GM23248 (cell line): ENCODE data around the gene GIT1. TPM values are rescaled to one million over a fixed set of nuclear protein-coding genes. Genes with fewer than 3 reads are reported as not detected.

ENCODE experiments used
- DNase-seq: peaks from one replicate; pipeline ENCODE4 v3.0.0-alpha.2; 2015
- H2AFZ ChIP-seq: fragments of 200-600 bp; sonication (generic); 2 replicates; pipeline ENCODE4 v1.6.1; 2016; ENCODE audit warnings: antibody characterized with exemption
- H3F3A ChIP-seq: fragments of 200-600 bp; sonication (generic); 2 replicates; pipeline ENCODE4 v1.6.1; 2016; ENCODE audit warnings: mild to moderate bottlenecking, antibody characterized with exemption, mixed run types; ENCODE audit not compliant: insufficient read depth
- H3K27ac ChIP-seq: fragments of 200-600 bp; sonication (generic); 2 replicates; pipeline ENCODE4 v1.5.1; 2016; ENCODE audit warnings: mild to moderate bottlenecking
- H3K27me3 ChIP-seq: fragments of 200-600 bp; sonication (generic); replicated peaks from 2 replicates; pipeline ENCODE4 v1.6.1; 2016; ENCODE audit warnings: mild to moderate bottlenecking; ENCODE audit not compliant: insufficient read depth
- H3K36me3 ChIP-seq: fragments of 200-600 bp; sonication (generic); 2 replicates; pipeline ENCODE4 v1.6.1; 2016; ENCODE audit warnings: low read depth, mild to moderate bottlenecking
- H3K4me1 ChIP-seq: fragments of 200-600 bp; sonication (generic); 2 replicates; pipeline ENCODE4 v1.6.1; 2016; ENCODE audit warnings: mild to moderate bottlenecking; ENCODE audit not compliant: insufficient read depth
- H3K4me2 ChIP-seq: fragments of 200-600 bp; sonication (generic); one replicate; pipeline ENCODE4 v1.6.1; 2016; ENCODE audit warnings: mild to moderate bottlenecking; ENCODE audit not compliant: unreplicated experiment
- H3K4me3 ChIP-seq: fragments of 200-600 bp; sonication (generic); 2 replicates; pipeline ENCODE4 v1.5.1; 2016; ENCODE audit warnings: mild to moderate bottlenecking
- H3K79me2 ChIP-seq: fragments of 200-600 bp; sonication (generic); 2 replicates; pipeline ENCODE4 v1.6.1; 2016; ENCODE audit warnings: mild to moderate bottlenecking; ENCODE audit not compliant: insufficient read depth
- H3K9ac ChIP-seq: fragments of 200-600 bp; sonication (generic); 2 replicates; pipeline ENCODE4 v1.6.1; 2016; ENCODE audit warnings: mild to moderate bottlenecking
- H3K9me2 ChIP-seq: fragments of 200-600 bp; sonication (generic); 2 replicates; pipeline ENCODE4 v1.6.1; 2016; ENCODE audit warnings: mixed run types, mild to moderate bottlenecking, moderate library complexity; ENCODE audit not compliant: insufficient read depth
- H3K9me3 ChIP-seq: fragments of 200-600 bp; sonication (generic); one replicate; pipeline ENCODE4 v1.6.1; 2017; ENCODE audit warnings: low read depth
- H4K20me1 ChIP-seq: fragments of 200-600 bp; sonication (generic); 2 replicates; pipeline ENCODE4 v1.6.0; 2016; ENCODE audit not compliant: insufficient read depth
- EZH2 ChIP-seq: fragments of 200-600 bp; sonication (generic); IDR thresholded peaks from 2 replicates; pipeline ENCODE4 v1.6.1; 2018; ENCODE audit warnings: antibody characterized with exemption, mild to moderate bottlenecking; ENCODE audit not compliant: insufficient read depth, poor library complexity, severe bottlenecking
- EZH2phosphoT487 ChIP-seq: fragments of 200-600 bp; sonication (generic); IDR thresholded peaks from 2 replicates; pipeline ENCODE4 v1.6.1; 2018; ENCODE audit warnings: antibody characterized with exemption, moderate library complexity, mild to moderate bottlenecking, low read depth; ENCODE audit not compliant: insufficient read depth
- WGBS, 2 experiments: methylation state at CpG; one replicate each; pipeline ENCODE4 v1.1.6; 2015 to 2017; ENCODE audit warnings: low lambda C conversion rate in 2 of 2, low coverage in 1 of 2; ENCODE audit errors: missing lambda C conversion rate in 2 of 2; 5-methylcytosine and 5-hydroxymethylcytosine counted together
- in situ Hi-C: fragments of 300-500 bp; cut with MboI; formaldehyde crosslinking; loops from 2 replicates; pipeline ENCODE4 v1.15.0; 2020
- polyA plus RNA-seq: library from polyadenylated mRNA; unstranded; fragments of >200 nt; fragmentation: Nextera tagmentation; extraction: Ambion mirVana; gene quantifications from 2 replicates; pipeline ENCODE4 v1.2.1, GENCODE V29; 2016
- total RNA-seq: library from RNA; depleted of rRNA; stranded (reverse); fragments of >200 nt; shearing (Covaris generic); gene quantifications from 2 replicates; pipeline ENCODE4 v1.2.3, GENCODE V29; 2014

Gene GIT1
- total and polyA plus RNA-seq, 2 experiments from 2014 or later, result 6.0 to 19.5 TPM

DNA sequence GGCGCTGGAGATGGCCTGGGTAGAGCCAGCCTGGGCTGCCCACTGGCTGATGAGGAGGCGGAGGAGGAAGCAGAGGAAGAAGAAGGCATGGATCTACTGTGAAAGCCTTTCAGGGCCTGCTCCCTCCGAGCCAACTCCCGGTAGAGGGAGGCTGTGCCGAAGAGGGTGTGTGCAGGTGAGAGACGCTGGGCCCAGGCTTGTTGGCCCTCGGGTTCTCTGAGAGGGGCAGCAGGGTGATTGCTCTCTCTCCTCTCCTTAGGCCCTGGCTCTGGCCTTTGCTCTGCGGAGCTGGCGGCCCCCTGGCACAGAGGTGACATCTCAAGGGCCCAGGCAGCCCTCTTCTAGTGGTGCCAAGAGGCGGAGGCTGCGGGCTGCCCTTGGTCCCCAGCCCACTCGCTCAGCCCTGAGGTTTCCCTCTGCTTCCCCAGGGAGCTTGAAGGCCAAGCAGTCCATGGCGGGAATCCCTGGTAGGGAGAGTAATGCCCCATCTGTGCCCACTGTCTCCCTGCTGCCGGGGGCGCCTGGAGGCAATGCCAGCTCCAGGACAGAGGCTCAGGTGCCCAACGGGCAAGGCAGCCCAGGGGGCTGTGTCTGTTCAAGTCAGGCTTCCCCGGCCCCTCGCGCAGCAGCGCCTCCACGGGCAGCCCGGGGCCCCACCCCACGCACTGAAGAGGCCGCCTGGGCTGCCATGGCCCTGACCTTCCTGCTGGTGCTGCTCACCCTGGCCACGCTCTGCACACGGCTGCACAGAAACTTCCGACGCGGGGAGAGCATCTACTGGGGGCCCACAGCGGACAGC, 17.4 kb downstream of the GIT1 start:
- H3K27ac ChIP-seq, result no peak overlapping the region
- WGBS, 2 experiments, result 51 to 69% methylated on average over 24 to 29 of the region's 30 CpGs
- H3K4me3 ChIP-seq, result peak overlapping the region; percentile 33
- H3K9ac ChIP-seq, result peak overlapping the region; percentile 51
- no peak for TF ChIP-seq EZH2phosphoT487
- no peak for TF ChIP-seq EZH2
- in situ Hi-C loops, result loop anchor here (25.0 kb wide), 1 partner anchor 110 kb away; no protein-coding TSS in a partner anchor
- H3K36me3 ChIP-seq, result peaks cover 5% of the 10 kb centered on the region; the same call in 1 of the 2 replicates
- no peaks in the 10 kb centered on the region for H3K27me3 ChIP-seq
- no peak overlapping the region for H3K4me2 ChIP-seq
- no peaks in the 10 kb centered on the region for H3K9me3 ChIP-seq
- no peaks in the 10 kb centered on the region for H3K9me2 ChIP-seq
- DNase-seq, result peak; percentile 56
- H4K20me1 ChIP-seq, result no peaks in the 10 kb centered on the region
- peaks cover 8% of the 10 kb centered on the region; the same call in 1 of the 2 replicates for H3K4me1 ChIP-seq
- H2AFZ ChIP-seq, result peak overlapping the region; percentile 17; the same call in 1 of the 2 replicates
- no peaks in the 10 kb centered on the region for H3K79me2 ChIP-seq
- peaks cover 5% of the 10 kb centered on the region; the same call in 1 of the 2 replicates for H3F3A ChIP-seq

DNA sequence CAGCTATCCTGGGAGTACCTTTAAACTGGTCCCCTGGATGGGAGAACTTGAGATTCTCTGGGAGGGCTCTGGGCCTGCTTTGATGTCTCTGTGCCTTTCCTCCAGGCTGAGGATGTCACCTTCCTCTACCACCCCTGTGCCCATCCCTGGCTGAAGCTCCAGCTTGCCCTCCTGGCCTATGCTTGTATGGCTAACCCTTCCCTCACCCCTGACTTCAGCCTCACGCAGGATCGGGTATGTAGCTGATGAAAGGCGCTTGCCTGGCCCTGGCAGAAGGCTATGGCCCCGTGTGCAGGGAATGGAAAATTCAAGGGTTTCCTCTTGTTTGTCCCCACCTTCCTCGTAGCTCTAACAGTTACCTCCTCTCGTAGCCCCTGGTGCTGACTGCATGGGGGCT, 18.0 kb downstream of the GIT1 start:
- Histone ChIP-seq H2AFZ (no peak overlapping the region), H3K9me3 (no peaks in the 10 kb centered on the region), H3F3A (peaks cover 5% of the 10 kb centered on the region; the same call in 1 of the 2 replicates), H3K4me1 (peaks cover 8% of the 10 kb centered on the region; the same call in 1 of the 2 replicates), H4K20me1 (no peaks in the 10 kb centered on the region), H3K27me3 (no peaks in the 10 kb centered on the region), H3K4me3 (no peak overlapping the region), H3K79me2 (no peaks in the 10 kb centered on the region), H3K9me2 (no peaks in the 10 kb centered on the region), H3K36me3 (peaks cover 5% of the 10 kb centered on the region; the same call in 1 of the 2 replicates), H3K27ac (no peak overlapping the region), H3K9ac (no peak overlapping the region), H3K4me2 (no peak overlapping the region)
- no peak for TF ChIP-seq EZH2phosphoT487
- no peak for TF ChIP-seq EZH2
- in situ Hi-C loops, result loop anchor here (25.0 kb wide), 1 partner anchor 109 kb away; no protein-coding TSS in a partner anchor
- WGBS, 2 experiments, result 94 to 95% methylated on average over 6 of the region's 6 CpGs
- DNase-seq, result no peak

DNA sequence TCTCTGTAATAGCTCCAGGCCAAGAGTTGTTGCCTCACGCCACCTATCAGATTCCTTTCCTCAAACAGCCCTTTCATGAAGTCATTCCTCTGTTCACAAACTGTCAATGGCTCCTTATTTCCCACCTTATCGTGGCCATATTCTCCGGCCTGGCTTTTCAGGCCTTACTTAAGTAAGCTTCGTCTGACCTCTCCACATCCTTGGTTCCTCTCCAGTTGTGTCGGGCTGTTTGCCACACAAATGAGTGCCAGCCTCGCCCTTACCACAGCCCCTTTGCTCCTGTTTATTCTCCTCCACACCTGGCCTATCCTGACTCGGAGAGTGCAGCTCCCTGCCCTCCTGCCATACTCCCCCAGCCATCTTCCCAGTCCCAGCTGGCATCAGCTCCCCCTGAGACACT, 18.9 kb downstream of the GIT1 start:
- WGBS, 2 experiments, result 86 to 87% methylated on average over 7 of the region's 7 CpGs
- peaks cover 8% of the 10 kb centered on the region; the same call in 1 of the 2 replicates for H3K4me1 ChIP-seq
- no peaks in the 10 kb centered on the region for H3K9me2 ChIP-seq
- no peak for TF ChIP-seq EZH2phosphoT487
- no peaks in the 10 kb centered on the region for H3K27me3 ChIP-seq
- H3K27ac ChIP-seq, result no peak overlapping the region
- H2AFZ ChIP-seq, result no peak overlapping the region
- H3F3A ChIP-seq, result peaks cover 5% of the 10 kb centered on the region; the same call in 1 of the 2 replicates
- no peaks in the 10 kb centered on the region for H3K79me2 ChIP-seq
- no peaks in the 10 kb centered on the region for H4K20me1 ChIP-seq
- H3K4me3 ChIP-seq, result no peak overlapping the region
- in situ Hi-C loops, result loop anchor here (25.0 kb wide), 1 partner anchor 108 kb away; no protein-coding TSS in a partner anchor
- no peak for DNase-seq
- H3K9me3 ChIP-seq, result no peaks in the 10 kb centered on the region
- no peak overlapping the region for H3K9ac ChIP-seq
- H3K36me3 ChIP-seq, result no peaks in the 10 kb centered on the region; the same call in 1 of the 2 replicates
- H3K4me2 ChIP-seq, result no peak overlapping the region

DNA sequence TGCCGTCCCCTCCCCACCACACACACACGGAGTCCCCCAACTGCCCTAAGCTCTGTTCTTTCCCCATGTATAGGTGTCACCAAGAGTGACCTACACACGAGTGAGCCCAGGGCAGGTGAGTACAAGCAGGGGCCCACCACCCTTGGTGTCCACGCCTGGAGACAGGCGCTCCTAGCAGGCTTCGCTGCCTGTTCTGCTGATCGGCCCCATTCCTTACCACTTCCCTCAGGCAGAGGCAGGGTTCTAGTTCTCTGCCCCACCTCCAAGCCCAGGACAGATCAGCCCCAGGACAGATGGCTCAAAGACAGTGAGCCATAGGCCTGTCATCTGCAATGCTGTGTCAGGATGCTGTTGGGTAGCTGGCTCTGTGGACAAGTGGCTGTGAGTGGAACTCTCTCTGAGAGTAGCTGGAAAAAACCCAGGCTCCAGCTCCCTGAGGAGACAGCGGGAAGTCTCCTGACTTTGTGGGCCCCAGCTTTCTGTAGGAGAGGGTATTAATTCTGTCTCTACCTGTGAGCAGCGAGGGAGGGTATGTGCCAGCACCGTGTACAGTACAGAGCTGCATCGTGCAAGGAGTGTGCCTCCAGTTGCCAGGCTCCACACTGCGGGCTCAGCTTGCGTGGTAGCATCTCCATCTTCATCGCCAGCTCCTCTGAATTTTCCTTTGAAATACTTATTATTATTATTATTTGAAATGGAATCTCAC, 20.1 kb downstream of the GIT1 start:
- H3K9ac ChIP-seq, result peak overlapping the region; percentile 67
- peaks cover 5% of the 10 kb centered on the region; the same call in 1 of the 2 replicates for H3F3A ChIP-seq
- no peaks in the 10 kb centered on the region for H3K79me2 ChIP-seq
- peak overlapping the region; percentile 91 for H3K4me3 ChIP-seq
- DNase-seq, result peak; percentile 80
- H2AFZ ChIP-seq, result peak overlapping the region; percentile 74
- no peaks in the 10 kb centered on the region for H3K27me3 ChIP-seq
- in situ Hi-C loops, result loop anchor here (25.0 kb wide), 1 partner anchor 107 kb away; no protein-coding TSS in a partner anchor
- 0 out of 2 replicates have a peak overlapping the region, but pooled peaks have one; percentile 16 for H3K27ac ChIP-seq
- WGBS, 2 experiments, result 42% methylated on average over 14 of the region's 14 CpGs
- H3K9me2 ChIP-seq, result no peaks in the 10 kb centered on the region
- no peaks in the 10 kb centered on the region for H4K20me1 ChIP-seq
- TF ChIP-seq EZH2, result no peak
- no peak for TF ChIP-seq EZH2phosphoT487
- no peaks in the 10 kb centered on the region; the same call in 1 of the 2 replicates for H3K36me3 ChIP-seq
- no peaks in the 10 kb centered on the region for H3K9me3 ChIP-seq
- H3K4me2 ChIP-seq, result peak overlapping the region; percentile 76
- peaks cover 8% of the 10 kb centered on the region; the same call in 1 of the 2 replicates for H3K4me1 ChIP-seq
